Stimulated activated memory B cell treated with anti-CD40 and anti-IgM and Interleukin-4, amounts not matched to agents 10 μg/mL and 1 μg/mL and 100 μg/mL, for 72 hours (primary cell): ENCODE results near the gene FBXO21.
A peak's percentile ranks its signal among the peaks of the same experiment; 100 is the strongest.
"Not testable (repeated sequence)": the region's sequence is repeated elsewhere in the genome, so short reads cannot be mapped to it uniquely, and the experiment has no call there.

ENCODE experiments used
- ATAC-seq: fragments of 150-1000 bp; cut with Tn5 transposase; 2 replicates; pipeline ENCODE4 v1.10.0; 2021
- H3K27ac Mint-ChIP-seq: one replicate; pipeline ENCODE4 v1.8.0; 2022; ENCODE audit warnings: mild to moderate bottlenecking, mixed read lengths
- H3K27me3 Mint-ChIP-seq: one replicate; pipeline ENCODE4 v1.8.0; 2022; ENCODE audit warnings: mixed read lengths
- H3K36me3 Mint-ChIP-seq: one replicate; pipeline ENCODE4 v1.8.0; 2022; ENCODE audit warnings: mixed read lengths
- H3K4me1 Mint-ChIP-seq: one replicate; pipeline ENCODE4 v1.8.0; 2022; ENCODE audit warnings: mixed read lengths
- H3K4me3 Mint-ChIP-seq: one replicate; pipeline ENCODE4 v1.8.0; 2022; ENCODE audit warnings: mild to moderate bottlenecking, moderate library complexity, mixed read lengths
- H3K9me3 Mint-ChIP-seq: one replicate; pipeline ENCODE4 v1.8.0; 2022; ENCODE audit warnings: mixed read lengths

Gene FBXO21

GRCh38 chr12:117098361-117099217 is 91.7 kb downstream of the FBXO21 start:
- Mint-ChIP-seq H3K4me1 (peaks cover 33% of the 10 kb centered on the region), H3K36me3 (peaks cover 4% of the 10 kb centered on the region), H3K9me3 (no peaks in the 10 kb centered on the region), H3K27me3 (no peaks in the 10 kb centered on the region), H3K4me3 (peak overlapping the region; percentile 80), H3K27ac (peak overlapping the region; percentile 83)
- ATAC-seq, result peak; percentile 53

DNA sequence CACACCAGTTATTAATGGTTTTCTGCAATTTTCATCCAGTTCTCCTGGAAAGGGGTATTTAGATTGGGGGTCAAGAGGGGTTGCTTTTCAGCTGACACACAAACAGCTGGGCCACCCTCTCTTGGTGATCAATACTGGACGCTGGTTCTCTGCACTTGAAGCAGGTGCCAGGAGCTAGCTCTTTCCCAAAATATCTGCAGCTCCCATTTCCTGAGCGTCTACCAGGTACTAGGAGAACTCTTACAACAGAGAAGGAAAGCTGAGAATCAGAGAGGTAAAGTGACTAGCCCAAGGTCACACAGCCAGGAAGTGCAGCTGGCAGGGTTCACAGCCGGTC is 92.3 kb downstream of the FBXO21 start:
- H3K4me3 Mint-ChIP-seq, result peak overlapping the region; percentile 80
- no peaks in the 10 kb centered on the region for H3K27me3 Mint-ChIP-seq
- ATAC-seq, result no peak
- peak overlapping the region; percentile 83 for H3K27ac Mint-ChIP-seq
- no peaks in the 10 kb centered on the region for H3K9me3 Mint-ChIP-seq
- peaks cover 9% of the 10 kb centered on the region for H3K36me3 Mint-ChIP-seq
- H3K4me1 Mint-ChIP-seq, result peaks cover 39% of the 10 kb centered on the region

GRCh38 chr12:117097159-117097558 is 93.1 kb downstream of the FBXO21 start:
- H3K27ac Mint-ChIP-seq, result no peak overlapping the region
- no peak for ATAC-seq
- H3K27me3 Mint-ChIP-seq, result no peaks in the 10 kb centered on the region
- peaks cover 39% of the 10 kb centered on the region for H3K4me1 Mint-ChIP-seq
- no peaks in the 10 kb centered on the region for H3K9me3 Mint-ChIP-seq
- peaks cover 9% of the 10 kb centered on the region for H3K36me3 Mint-ChIP-seq
- peak overlapping the region; percentile 80 for H3K4me3 Mint-ChIP-seq

GRCh38 chr12:117096501-117097042 is 93.7 kb downstream of the FBXO21 start:
- H3K36me3 Mint-ChIP-seq, result peaks cover 10% of the 10 kb centered on the region
- peak overlapping the region; percentile 80 for H3K4me3 Mint-ChIP-seq
- H3K4me1 Mint-ChIP-seq, result peaks cover 39% of the 10 kb centered on the region
- no peak for ATAC-seq
- no peaks in the 10 kb centered on the region for H3K27me3 Mint-ChIP-seq
- H3K9me3 Mint-ChIP-seq, result no peaks in the 10 kb centered on the region
- H3K27ac Mint-ChIP-seq, result no peak overlapping the region

DNA sequence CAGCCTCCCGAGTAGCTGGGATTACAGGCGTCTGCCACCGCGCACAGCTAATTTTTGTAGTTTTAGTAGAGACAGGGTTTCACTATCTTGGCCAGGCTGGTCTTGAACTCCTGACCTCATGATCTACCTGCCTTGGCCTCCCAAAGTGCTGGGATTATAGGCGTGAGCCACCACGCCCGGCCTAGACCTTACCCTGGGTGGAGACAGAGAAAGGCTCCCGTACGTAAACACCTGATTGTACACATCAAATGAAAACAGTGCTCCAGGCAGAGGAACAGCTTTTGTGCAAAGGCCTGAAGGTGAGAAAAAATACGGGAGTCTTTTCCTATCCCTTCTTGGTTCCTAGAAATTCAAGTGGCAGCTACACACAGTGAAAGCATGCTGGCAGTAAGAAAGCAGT is 95.1 kb downstream of the FBXO21 start:
- ATAC-seq, H3K9me3 Mint-ChIP-seq, H3K27ac Mint-ChIP-seq: not testable (repeated sequence)

DNA sequence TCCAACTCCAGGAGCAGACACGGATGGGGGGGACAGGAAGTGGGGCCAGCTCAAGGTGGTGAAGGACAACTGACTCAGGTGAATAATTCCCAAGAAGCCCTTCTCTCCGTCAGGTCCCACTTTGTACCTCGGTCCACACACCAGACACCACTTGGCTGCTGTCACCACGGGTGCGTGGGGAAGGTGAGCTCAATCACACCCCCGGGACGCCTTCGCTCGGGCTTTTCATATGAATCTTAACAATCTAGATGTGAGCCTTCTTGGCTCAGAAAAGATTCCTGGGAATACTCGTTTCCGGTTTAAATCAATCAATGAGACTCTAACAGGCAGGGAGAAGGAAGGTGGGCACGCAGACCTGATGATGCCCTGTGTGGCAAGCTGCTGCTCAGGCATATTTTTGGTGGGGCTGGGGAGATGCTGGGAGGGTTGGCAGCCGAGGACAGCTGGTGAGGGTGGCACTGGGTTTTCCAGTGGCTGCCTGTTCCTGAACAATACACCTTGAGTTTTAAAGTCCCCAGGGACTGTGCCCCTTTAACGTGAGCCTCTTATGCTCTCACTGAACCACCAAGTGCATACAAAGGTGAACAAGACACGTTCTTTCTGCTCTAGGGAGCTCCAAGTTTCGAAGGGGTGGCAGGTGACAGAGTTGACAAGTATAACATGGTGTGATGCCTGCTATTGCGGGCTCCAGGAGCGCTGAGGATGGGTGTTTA is 96.2 kb downstream of the FBXO21 start:
- ATAC-seq, result no peak
- Mint-ChIP-seq H3K4me1 (peaks cover 23% of the 10 kb centered on the region), H3K9me3 (peaks cover 6% of the 10 kb centered on the region), H3K36me3 (peaks cover 26% of the 10 kb centered on the region), H3K27me3 (no peaks in the 10 kb centered on the region), H3K27ac (no peak overlapping the region), H3K4me3 (no peak overlapping the region)

More for the DNA sequence above, 95.1 kb downstream of the FBXO21 start:
- H3K4me3 Mint-ChIP-seq, H3K27me3 Mint-ChIP-seq: not testable (repeated sequence)
- Mint-ChIP-seq H3K36me3 (peaks cover 15% of the 10 kb centered on the region), H3K4me1 (peaks cover 33% of the 10 kb centered on the region)

- H3K4me3 Mint-ChIP-seq, result no peak overlapping the region
- peaks cover 23% of the 10 kb centered on the region for H3K4me1 Mint-ChIP-seq
- H3K36me3 Mint-ChIP-seq, result peaks cover 31% of the 10 kb centered on the region
- H3K27me3 Mint-ChIP-seq, result no peaks in the 10 kb centered on the region
- no peak for ATAC-seq
- H3K27ac Mint-ChIP-seq, result no peak overlapping the region
- H3K9me3 Mint-ChIP-seq, result peaks cover 6% of the 10 kb centered on the region
These were observed 96.8 kb downstream of the FBXO21 start for GRCh38 chr12:117093431-117093830.

- Mint-ChIP-seq H3K27me3 (no peaks in the 10 kb centered on the region), H3K4me1 (peaks cover 20% of the 10 kb centered on the region), H3K36me3 (peaks cover 31% of the 10 kb centered on the region), H3K27ac (no peak overlapping the region), H3K4me3 (no peak overlapping the region), H3K9me3 (peaks cover 6% of the 10 kb centered on the region)
- no peak for ATAC-seq
These were observed 97.4 kb downstream of the FBXO21 start for GRCh38 chr12:117092886-117093285.

DNA sequence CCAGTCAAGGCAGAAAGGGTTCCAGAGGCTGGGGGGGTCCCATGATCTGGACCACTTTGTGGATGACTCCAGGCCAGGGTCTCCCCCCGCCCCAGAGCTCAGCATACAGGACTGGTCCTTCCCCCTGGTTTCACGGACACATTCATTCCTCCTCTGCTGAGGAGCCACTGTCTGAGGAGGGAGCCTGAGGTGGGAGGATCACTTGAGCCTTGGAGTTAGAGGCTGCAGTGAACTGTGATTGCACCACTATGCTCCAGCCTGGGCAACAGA is 97.8 kb downstream of the FBXO21 start:
- Mint-ChIP-seq H3K27ac (no peak overlapping the region), H3K4me1 (peaks cover 15% of the 10 kb centered on the region), H3K27me3 (no peaks in the 10 kb centered on the region), H3K36me3 (peaks cover 31% of the 10 kb centered on the region), H3K4me3 (no peak overlapping the region), H3K9me3 (peaks cover 6% of the 10 kb centered on the region)
- no peak for ATAC-seq
